ENCODE measurements around the gene MAGEF1. TPM values are rescaled to one million over a fixed set of nuclear protein-coding genes. Genes with fewer than 3 reads are reported as not detected.

Gene MAGEF1
- total and polyA plus RNA-seq, 2 of the 13 experiments (the other 11 are each of a cell fraction or from before 2014, with no cell fraction given), result 26.0 to 62.4 TPM

DNA sequence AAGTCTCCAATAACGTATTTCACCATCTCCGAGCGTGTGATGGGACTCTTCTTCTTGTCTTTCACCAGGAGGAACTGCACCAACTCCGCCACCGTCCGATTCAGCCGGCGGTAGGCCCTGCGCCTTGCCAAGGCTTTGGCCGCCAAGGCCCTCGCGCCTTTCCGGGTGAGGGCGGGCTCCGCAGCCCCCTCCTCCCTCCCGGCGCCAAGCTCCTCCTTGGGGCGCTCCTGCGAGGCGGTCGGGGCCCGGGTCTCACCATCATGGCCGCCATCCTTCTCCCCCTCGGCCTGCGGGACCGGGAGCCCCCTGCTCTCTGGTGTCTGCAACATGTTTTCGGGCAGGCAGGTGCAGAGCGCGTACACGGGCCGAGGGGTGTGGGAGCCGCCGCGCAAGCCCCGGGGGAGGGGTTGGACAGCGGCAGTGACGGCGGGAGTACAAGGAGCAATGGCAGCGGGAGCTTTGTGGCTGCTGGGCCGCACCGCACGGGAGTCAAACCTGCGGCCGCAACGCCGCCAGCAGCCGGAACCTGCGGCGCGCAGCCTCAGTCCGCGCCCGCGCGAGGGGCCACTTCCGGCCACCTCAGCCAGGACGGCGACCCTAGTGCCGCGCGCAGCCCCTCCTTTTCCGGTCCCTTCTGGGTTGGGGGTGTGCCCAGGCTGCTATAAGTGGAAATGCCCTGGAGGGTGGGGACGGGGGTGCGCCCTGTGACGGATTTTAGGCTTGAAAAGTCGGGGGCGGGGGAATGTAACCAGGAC lies at the start of gene MAGEF1 (continued):
- TF ChIP-seq, protein P1, sequence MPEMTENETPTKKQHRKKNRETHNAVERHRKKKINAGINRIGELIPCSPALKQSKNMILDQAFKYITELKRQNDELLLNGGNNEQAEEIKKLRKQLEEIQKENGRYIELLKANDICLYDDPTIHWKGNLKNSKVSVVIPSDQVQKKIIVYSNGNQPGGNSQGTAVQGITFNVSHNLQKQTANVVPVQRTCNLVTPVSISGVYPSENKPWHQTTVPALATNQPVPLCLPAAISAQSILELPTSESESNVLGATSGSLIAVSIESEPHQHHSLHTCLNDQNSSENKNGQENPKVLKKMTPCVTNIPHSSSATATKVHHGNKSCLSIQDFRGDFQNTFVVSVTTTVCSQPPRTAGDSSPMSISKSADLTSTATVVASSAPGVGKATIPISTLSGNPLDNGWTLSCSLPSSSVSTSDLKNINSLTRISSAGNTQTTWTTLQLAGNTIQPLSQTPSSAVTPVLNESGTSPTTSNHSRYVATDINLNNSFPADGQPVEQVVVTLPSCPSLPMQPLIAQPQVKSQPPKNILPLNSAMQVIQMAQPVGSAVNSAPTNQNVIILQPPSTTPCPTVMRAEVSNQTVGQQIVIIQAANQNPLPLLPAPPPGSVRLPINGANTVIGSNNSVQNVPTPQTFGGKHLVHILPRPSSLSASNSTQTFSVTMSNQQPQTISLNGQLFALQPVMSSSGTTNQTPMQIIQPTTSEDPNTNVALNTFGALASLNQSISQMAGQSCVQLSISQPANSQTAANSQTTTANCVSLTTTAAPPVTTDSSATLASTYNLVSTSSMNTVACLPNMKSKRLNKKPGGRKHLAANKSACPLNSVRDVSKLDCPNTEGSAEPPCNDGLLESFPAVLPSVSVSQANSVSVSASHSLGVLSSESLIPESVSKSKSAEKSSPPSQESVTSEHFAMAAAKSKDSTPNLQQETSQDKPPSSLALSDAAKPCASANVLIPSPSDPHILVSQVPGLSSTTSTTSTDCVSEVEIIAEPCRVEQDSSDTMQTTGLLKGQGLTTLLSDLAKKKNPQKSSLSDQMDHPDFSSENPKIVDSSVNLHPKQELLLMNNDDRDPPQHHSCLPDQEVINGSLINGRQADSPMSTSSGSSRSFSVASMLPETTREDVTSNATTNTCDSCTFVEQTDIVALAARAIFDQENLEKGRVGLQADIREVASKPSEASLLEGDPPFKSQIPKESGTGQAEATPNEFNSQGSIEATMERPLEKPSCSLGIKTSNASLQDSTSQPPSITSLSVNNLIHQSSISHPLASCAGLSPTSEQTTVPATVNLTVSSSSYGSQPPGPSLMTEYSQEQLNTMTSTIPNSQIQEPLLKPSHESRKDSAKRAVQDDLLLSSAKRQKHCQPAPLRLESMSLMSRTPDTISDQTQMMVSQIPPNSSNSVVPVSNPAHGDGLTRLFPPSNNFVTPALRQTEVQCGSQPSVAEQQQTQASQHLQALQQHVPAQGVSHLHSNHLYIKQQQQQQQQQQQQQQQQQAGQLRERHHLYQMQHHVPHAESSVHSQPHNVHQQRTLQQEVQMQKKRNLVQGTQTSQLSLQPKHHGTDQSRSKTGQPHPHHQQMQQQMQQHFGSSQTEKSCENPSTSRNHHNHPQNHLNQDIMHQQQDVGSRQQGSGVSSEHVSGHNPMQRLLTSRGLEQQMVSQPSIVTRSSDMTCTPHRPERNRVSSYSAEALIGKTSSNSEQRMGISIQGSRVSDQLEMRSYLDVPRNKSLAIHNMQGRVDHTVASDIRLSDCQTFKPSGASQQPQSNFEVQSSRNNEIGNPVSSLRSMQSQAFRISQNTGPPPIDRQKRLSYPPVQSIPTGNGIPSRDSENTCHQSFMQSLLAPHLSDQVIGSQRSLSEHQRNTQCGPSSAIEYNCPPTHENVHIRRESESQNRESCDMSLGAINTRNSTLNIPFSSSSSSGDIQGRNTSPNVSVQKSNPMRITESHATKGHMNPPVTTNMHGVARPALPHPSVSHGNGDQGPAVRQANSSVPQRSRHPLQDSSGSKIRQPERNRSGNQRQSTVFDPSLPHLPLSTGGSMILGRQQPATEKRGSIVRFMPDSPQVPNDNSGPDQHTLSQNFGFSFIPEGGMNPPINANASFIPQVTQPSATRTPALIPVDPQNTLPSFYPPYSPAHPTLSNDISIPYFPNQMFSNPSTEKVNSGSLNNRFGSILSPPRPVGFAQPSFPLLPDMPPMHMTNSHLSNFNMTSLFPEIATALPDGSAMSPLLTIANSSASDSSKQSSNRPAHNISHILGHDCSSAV (CRISPR knock-in tag; IDR thresholded peaks at IDR 0.05; ENCODE audit: borderline replicate concordance), result no peak
- TF ChIP-seq KMT2B (CRISPR knock-in tag; IDR thresholded peaks at IDR 0.05), result peak; percentile 62; the same call in 1 of the 2 replicates
- TF ChIP-seq DMAP1 (CRISPR knock-in tag; IDR thresholded peaks at IDR 0.05), result peak; percentile 85
- no peak for TF ChIP-seq U2AF2 (IDR thresholded peaks at IDR 0.05; ENCODE audit: low read depth, low read length)
- no peak for TF ChIP-seq ZKSCAN1 (IDR thresholded peaks at IDR 0.05; ENCODE audit: low read length)
- no peak for TF ChIP-seq HOXA9 (CRISPR knock-in tag; IDR thresholded peaks at IDR 0.05; ENCODE audit: borderline replicate concordance)
- TF ChIP-seq TOPORS (CRISPR knock-in tag; IDR thresholded peaks at IDR 0.05), result no peak; the same call in 1 of the 2 replicates
- TF ChIP-seq TSC22D2 (CRISPR knock-in tag; IDR thresholded peaks at IDR 0.05; ENCODE audit: borderline replicate concordance), result 0 out of 2 replicates have a peak, but pooled peaks have one; percentile 20
- TF ChIP-seq CCAR2 (optimal IDR thresholded peaks at IDR 0.05; ENCODE audit: low read depth, low read length), result no peak
- no peak for TF ChIP-seq ZNF577 (CRISPR knock-in tag; IDR thresholded peaks at IDR 0.05; ENCODE audit: borderline replicate concordance, low read depth)
- no peak; the same call in 1 of the 2 replicates for TF ChIP-seq REXO4 (CRISPR knock-in tag; IDR thresholded peaks at IDR 0.05; ENCODE audit: borderline replicate concordance)
- peak; percentile 81 for TF ChIP-seq KMT2A (CRISPR knock-in tag; IDR thresholded peaks at IDR 0.05)
- TF ChIP-seq ZBTB20 (CRISPR knock-in tag; IDR thresholded peaks at IDR 0.05; ENCODE audit: borderline replicate concordance, low read depth), result peak; percentile 87
- TF ChIP-seq ZNF761 (CRISPR knock-in tag; conservative IDR thresholded peaks at IDR 0.05), result no peak
- peak; percentile 83; the same call in 1 of the 2 replicates for TF ChIP-seq ZNF816 (CRISPR knock-in tag; IDR thresholded peaks at IDR 0.05; ENCODE audit: borderline replicate concordance)
- TF ChIP-seq ZFP36L2 (CRISPR knock-in tag; IDR thresholded peaks at IDR 0.05), result no peak
- peak; percentile 65 for TF ChIP-seq HOXD1 (CRISPR knock-in tag; IDR thresholded peaks at IDR 0.05)
- TF ChIP-seq, protein P2, sequence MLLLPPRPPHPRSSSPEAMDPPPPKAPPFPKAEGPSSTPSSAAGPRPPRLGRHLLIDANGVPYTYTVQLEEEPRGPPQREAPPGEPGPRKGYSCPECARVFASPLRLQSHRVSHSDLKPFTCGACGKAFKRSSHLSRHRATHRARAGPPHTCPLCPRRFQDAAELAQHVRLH (CRISPR knock-in tag; IDR thresholded peaks at IDR 0.05; ENCODE audit: borderline replicate concordance, low read depth), result peak; percentile 29; the same call in 1 of the 2 replicates
- TF ChIP-seq ZBTB7B (CRISPR knock-in tag; IDR thresholded peaks at IDR 0.05), result no peak
- no peak for TF ChIP-seq RCOR2 (CRISPR knock-in tag; IDR thresholded peaks at IDR 0.05)
- no peak for TF ChIP-seq ZNF30 (CRISPR knock-in tag; IDR thresholded peaks at IDR 0.05)
- TF ChIP-seq ZNF550 (CRISPR knock-in tag; IDR thresholded peaks at IDR 0.05; ENCODE audit: borderline replicate concordance), result 0 out of 2 replicates have a peak, but pooled peaks have one; percentile 71
- peak; percentile 67; the same call in 1 of the 2 replicates for TF ChIP-seq ZNF543 (CRISPR knock-in tag; IDR thresholded peaks at IDR 0.05)
